NCI-H446 (cell line): ENCODE results near the gene CYB5A.

ENCODE experiments used
- DNase-seq, 2 experiments: peaks; one replicate each; lab custom pipeline; 2025; lab: John Stamatoyannopoulos, UW

The CYB5A gene

GRCh38 chr18:74277296-74277695 is 14.5 kb downstream of the CYB5A start:
- no peak for DNase-seq

DNA sequence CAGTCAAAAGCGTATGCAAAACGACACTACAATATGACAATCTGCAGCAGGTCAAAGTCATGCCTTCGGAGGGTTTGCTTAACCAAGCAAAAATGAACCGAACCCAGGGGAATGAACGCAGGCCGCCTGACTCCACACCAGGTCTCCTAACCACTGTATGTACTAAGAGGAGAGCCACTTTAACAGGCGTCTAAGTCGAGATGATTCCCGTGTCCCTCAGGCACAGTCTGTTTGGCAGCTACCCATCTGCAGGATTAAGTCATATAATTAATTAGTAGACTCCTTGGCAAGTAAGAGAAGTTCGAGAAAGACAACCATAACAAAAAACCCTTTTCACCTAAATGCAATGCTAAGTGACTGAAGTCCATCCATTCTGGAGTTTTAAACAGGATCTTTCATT is 15.2 kb downstream of the CYB5A start:
- no peak for DNase-seq

DNA sequence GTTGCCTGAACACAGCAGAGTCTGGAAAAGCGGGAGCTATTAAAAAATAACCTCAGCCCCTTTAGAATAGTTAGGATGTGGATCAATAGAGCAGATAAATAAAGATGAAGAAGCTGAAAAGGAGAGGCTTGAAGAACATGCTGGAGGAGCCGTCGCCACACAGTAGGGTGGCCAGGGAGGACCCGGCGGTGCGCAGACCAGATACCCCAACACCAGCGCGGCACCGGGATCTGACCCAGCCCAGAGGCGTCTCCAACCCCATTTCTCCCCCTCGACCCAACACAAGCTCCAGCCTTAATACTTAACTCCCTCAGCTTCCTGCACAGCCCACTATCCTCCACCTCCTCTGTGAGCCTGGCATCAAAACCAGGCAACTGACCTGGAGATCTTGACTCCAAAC is 16.0 kb downstream of the CYB5A start:
- DNase-seq: no peak

DNA sequence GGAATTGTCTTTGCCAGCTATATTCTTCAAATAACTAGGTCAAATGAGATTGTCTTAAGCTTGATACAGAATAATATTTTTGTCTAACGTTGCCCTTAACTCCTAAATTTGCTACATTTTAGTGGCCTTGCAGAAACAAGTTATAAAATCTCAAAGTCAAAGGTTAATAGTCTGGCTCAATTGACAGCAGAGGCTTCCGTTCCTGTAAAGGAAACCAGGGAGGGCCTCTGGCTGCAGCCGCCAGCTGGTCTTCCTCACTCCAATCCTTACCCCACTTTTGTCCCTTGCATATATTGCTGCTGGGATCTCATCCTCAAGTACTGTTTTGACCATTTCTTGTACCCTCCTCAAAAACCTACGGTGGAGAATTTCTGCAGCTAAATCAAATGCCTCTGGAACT is 17.1 kb downstream of the CYB5A start:
- no peak for DNase-seq

DNA sequence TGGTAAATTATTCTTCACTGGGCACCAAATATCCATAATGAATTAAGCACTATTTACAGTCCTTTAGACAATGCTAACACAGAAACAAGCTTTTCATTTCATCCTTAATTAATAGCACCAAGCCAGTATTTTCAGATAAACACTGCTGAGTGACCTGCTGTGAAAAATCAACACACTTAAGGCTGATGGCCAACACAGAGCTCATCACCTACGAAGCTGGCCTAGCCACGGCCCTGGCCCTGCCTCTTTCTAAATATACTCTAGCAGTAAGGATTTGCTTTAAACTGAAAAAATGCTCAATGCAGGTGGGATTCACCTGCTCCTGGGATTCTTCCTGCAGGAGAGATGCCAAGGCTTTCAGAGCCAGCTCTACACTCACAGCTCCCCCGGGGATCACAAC is 18.4 kb downstream of the CYB5A start:
- DNase-seq: no peak

DNA sequence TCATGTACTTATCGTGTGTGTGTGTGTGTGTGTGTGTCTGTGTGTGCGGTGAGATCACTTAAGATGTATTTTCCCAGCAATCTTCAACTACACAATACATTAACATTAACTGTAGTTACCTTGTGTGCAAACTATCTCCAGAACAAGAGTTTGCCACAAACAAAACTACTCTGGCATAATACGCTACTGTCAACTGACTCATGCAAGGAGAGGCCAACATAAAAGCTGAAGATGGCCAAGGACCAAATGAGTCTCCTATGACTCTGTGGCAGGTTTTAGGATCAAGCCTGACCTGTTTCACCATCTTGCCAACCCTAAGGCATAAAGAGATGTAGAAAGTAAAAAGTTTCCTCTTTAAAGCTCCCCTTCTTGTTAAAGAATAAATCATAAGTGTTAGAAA is 20.1 kb downstream of the CYB5A start:
- no peak for DNase-seq

GRCh38 chr18:74268933-74269620 is 22.7 kb downstream of the CYB5A start:
- DNase-seq: no peak

- DNase-seq: no peak
These were observed 23.6 kb downstream of the CYB5A start for GRCh38 chr18:74268175-74268574.

DNA sequence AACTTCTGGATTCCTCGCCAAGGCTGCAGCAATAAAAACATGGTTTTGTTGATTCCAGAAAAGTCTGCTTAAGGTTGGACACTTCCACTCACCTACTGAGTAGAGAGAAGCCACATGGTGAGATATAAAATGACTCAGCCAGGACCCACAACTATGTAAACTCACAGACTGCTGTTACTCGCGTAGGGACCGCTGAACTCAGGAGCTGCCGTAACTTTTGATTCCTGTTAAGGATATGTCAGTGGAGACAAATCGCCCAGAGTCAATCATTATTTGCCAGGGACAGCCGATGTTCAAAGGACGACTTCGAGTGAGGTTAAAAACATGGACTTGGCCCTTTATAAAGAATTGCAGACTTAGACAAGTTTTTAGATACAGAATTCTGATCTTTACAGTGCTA is 25.6 kb downstream of the CYB5A start:
- no peak for DNase-seq

- DNase-seq: no peak
These were observed 26.1 kb downstream of the CYB5A start for GRCh38 chr18:74265546-74266098.

- DNase-seq: no peak
These were observed 27.3 kb downstream of the CYB5A start for GRCh38 chr18:74264303-74265020.

DNA sequence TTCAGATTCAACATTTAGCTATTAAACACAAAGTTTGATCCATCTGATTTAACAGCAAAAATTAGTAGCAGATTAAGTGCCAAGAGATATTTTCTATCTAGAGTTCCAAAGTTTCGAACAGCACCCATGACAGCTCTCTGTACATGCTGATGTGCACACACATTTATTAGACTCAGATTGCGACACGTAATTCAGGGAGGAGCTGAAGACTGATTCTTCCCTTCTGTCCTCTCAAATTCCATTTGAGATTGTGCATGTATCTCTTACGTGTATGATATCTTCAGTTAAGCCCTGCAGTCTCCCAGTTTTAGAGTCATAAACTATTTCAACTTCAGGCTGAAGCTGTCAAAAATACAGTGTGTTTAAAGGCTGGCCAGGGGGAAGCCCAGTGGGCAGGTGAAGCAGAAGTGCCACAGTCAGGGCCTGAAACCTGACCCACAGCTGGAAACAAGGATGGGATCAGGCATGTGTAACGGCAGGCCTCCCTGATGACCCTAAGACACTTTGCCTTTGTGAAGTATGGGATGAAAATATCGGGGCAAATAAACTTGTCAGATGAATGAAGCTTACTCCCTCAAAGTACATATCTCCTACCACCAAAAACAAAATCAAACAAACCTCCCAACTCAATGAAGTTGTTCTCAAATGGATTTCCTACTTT is 30.6 kb downstream of the CYB5A start:
- DNase-seq: no peak

DNA sequence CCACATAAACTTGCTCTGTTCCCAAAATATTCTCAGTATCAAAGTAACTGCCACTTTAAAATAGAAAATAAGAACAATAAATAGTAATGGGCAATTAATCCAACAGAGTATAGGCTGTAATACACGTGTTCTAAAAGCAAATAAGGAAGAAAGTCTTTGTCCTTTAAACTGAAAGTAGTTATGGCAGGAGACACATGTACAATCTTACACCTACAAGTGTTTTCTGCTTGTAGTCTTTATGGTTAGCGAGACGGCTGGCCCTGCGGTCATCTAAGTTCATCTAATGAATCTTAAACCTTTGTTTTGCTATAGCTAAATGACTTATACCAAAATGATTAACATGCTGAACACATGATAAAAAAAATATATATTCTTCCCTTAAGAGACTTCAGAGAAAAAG is 32.4 kb downstream of the CYB5A start:
- no peak for DNase-seq

DNA sequence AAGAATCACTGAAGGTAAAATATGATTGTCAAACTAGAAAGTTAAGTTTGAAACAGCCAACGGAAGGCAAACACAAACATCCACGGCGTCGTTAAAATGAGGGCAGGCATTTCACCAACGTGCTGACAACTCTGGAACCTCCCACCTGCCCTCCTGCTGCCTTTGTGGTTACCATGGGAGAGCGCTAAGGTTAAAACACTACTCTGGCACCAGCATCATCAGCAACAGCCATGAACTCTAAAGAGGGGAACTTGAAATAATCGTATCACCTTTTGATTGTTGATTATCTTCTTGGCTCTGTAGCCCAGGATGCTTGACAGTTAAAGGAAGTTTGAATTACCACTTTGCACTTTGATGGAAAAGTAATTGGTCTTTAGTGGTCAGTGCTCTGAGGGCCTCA is 34.7 kb downstream of the CYB5A start:
- DNase-seq: no peak

DNA sequence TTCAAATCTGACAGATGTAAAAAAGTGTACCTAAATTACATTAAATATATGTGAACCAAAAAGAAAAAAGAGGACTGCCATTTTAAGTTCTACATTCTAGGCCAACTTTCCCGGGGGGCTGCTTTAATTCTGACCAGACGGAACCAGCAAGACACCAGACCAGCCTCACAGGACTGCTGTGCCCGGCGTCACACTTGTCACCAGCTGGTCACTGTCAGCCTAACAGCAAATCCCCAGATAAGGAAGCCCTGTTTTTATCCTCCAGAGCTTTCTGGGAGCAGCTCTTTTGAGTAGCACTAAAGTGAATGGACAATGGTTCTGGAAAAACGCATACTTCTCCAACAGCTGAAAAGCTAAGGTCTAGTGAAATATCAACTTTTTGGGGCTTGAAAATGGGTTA is 35.6 kb downstream of the CYB5A start:
- no peak for DNase-seq

DNA sequence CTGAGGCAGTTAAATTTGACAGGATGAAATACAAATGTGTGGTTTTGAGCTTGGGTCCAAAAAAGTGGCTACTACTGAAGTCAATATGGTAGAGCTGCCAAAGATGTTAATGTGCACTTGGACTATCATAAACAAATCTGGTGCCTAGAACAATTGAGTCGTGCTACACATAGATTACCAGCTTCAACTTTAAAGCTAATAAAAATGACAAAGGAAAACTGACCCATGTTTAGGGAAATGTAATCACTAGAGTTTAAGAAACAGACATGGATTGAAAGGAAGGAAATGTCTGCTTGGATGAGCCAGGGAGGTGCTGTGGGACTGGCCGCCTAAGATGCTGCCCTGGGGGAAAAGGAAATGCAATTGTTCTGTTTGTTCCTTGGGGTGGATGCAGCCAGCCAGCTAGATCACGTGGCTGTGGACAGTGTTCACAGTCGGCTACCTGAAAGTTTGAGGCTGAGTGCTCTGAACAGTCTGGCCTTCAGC is 36.6 kb downstream of the CYB5A start:
- no peak for DNase-seq

DNA sequence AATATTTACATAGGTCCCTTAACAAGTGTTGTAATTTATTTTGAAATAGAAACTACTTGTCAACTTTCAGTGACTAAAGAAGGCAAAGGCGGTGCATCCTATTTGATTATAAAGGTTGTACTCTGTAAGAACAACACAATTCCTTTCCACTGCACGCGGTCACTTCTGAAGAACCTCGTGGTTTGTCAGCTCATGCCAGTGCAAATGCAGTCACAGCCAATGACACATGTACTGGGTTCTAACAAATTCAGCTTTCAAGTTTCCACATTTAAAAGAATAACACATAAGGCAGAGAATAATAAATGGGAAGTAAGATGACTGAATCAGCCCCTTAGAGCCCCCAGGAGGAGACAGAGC is 39.7 kb downstream of the CYB5A start:
- no peak for DNase-seq

GRCh38 chr18:74251297-74252038 is 40.3 kb downstream of the CYB5A start:
- no peak for DNase-seq

- DNase-seq: no peak
These were observed 41.6 kb downstream of the CYB5A start for GRCh38 chr18:74250131-74250530.

GRCh38 chr18:74249181-74249968 is 42.4 kb downstream of the CYB5A start:
- DNase-seq: no peak

DNA sequence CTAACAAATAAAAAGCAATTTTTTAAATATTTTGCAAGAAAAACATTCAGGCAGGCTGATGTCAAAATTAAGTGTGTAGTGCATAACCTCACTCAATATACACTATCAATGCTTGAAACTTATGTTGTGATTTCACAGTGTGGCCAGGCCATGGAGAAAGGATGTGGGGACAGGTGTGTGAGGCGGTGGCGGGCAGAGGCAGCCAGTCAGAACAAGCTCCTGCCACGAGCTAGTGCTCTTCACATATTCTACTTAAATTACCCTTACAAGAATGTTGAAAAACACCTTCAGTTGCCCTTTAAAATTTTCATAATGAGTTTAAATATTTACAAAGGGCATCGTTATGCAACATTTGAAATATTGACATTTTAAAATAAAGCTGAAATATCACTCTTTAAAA is 43.2 kb downstream of the CYB5A start:
- no peak for DNase-seq
